Fibroblast of skin of scalp (primary cell): Measurements from ENCODE around the gene WNT7A.

Experiments used
- DNase-seq: peaks from one replicate; pipeline ENCODE4 v3.0.0-alpha.2; 2013

Gene WNT7A

DNA sequence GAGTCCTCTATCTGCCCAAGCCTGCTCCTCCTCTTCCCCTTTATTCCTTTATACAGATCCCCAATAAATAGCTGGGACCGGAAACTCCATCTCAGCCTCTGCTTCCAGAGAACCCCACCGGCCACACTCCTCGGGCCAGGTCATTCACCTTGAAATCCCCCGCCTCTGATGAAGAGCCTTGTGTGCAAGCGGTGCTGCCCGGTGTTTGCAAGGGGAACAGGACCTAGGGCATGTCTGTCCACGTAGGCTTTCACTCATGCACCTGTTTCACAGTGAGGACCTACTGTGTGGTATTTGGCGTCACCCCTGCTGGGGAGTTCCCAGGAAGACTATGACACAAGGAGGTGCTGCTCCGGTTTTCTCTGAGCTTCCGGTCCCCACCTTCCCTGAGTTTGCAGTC, 54.0 kb downstream of the WNT7A start:
- DNase-seq = no peak

GRCh38 chr3:13825311-13825579, 54.6 kb downstream of the WNT7A start:
- no peak for DNase-seq

DNA sequence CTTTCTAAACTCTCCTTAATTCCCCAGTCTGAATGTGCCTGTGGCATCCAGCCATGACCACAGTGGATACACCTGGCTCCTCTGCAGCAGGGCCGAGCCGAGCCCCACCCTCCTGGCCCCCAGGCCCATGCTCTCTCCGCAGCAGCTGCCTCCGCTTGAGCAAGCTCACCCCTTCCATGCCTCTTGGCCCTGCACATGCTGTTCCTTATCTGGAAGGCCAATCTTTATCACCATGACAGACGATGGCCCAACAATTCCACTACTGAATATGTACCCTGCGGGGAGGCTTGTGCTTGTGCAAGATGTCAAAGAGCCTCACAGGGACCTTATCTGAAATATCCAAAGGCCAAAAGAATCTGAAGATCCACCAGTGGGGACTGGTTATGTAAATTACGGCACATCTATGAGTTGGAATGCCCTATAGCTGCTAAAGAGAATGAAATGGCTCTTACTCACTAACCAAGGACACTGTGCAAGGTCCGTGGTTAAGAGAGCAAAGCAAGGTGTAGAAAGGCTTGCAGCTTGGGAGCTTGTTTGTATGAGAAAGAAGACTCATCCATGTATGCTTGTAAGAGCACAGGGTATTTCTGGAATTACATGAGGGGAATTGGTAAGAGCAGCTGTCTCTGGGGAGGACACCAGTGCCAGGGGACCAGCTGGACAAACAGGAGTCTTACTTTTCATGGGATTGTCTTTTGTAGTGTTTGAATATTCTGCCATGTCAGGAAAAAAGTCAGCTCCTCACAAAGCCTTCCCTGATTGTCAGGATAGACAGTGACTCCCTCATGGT, 55.2 kb downstream of the WNT7A start:
- DNase-seq = no peak

GRCh38 chr3:13823692-13824091, 56.2 kb downstream of the WNT7A start:
- DNase-seq = no peak

DNA sequence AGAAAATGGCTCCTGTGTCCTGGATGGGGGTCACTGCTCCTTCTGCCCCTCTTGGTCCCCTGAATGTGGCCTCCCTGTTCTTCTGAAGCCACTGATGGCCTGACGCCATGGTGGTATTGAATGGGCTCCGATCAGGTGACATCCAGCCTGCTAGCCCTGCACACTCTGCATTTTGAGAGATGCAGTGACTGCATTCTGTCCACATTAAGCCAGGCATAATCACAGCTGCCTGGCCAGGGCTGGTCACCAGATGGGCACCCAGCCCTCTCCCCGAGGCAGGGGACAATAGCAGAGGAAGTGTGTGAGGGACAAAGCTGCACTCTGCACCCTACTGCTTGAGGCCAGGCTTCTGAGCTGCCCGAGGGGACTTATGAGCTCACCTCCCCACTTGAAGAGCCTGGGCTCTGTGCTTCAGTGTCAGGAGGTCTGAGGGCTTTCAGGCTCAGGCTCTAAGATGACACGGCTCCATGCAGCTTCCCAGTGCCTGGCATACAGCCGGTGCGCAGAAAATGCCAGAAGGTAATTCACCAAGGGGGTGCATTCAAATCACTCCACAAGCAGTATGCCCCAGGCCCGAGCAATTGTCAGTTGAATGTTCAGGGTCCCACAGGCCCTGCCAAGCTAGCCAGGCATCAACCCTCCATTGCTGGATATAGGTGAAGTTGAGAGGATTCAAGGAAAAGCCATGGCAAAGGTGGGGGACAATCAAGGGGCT, 56.8 kb downstream of the WNT7A start:
- no peak for DNase-seq

GRCh38 chr3:13822042-13822441, 57.8 kb downstream of the WNT7A start:
- peak; percentile 13 for DNase-seq

- DNase-seq = no peak
Observed at GRCh38 chr3:13821126-13821525, 58.7 kb downstream of the WNT7A start.

DNA sequence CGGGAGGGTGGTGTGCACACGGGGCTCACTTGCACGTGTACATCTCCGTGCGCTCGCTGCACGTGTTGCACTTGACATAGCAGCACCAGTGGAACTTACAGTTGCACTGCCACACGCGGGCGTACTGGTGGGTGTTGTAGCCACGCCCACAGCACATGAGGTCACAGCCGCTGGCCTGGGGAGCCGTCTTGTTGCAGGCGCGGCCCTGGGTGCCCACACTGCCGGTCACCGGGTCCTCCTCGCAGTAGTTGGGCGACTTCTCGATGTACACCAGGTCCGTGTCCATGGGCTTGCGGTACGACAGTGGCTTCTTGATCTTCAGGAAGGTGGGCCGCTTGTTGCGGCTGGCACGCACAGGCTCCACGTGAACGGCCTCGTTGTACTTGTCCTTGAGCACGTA, 61.0 kb downstream of the WNT7A start:
- DNase-seq = no peak

DNA sequence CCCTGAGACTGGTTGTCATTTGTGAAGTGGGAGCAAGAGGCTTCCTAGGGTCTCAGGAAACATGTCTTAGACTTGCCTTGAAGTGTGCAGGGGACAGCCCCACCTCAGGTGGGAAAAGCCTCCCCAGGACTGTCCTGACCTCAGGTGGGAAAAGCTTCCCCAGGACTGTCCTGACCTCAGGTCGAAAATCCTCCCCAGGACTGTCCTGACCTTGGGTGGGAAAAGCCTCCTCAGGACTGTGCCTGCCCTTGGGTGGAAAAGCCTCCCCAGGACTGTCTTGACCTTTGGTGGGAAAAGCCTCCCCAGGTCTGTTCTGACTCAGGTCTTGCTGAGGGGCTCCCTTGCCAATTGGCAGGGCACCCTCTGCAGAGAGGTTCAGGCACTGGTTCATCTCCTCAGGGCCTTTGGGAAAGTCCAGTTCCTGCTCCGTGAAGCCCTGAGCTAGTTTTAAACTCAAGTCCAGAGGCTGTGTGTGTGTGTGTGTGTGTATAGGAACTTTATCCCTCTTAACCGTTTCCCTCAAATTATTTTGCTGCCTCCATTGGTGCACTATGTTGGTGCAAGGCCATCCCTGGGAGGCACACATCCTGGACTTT, 64.7 kb downstream of the WNT7A start:
- DNase-seq = no peak

DNA sequence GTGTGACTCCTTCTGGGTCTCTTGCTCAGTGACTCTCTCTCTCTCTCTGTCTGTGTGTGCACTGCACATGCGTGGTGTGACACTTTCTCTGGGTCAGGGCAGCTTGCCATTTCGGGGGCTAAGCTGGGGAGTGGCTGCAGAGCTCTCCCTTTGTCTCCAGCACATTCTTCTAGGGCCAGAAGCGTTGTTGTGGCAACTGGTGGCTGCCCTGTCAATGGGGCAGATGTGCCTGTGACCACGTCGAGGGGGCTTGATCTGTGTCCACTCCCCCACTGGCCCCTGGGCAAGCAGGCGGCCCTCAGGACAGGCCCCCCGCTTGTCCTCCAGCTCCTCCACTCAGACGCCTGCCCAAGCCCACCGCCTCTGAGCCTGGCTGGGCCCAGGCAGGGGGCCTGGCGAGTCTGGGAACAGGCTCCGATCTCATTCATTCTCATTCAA, 67.8 kb downstream of the WNT7A start:
- DNase-seq = no peak

- DNase-seq = no peak
Observed at GRCh38 chr3:13811614-13812013, 68.3 kb downstream of the WNT7A start.

DNA sequence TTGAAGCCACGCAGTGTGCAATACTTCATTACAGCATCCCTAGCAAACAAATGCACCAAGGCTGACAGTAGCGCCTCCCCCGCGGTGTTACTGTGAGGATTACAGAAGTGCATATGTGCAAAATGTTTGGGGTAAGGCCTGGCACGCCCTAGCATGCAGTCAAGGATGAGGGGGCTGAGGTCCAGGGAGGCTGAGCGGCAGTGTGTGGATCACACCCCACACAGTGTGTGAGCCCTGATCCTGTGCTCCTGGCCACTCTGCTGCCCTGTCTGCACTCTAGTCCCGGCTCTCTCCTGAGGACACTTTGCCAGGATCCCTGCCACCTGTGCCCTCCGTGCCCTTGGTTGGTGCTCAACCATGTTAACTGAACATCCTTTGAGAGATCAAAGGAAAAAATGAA, 71.3 kb downstream of the WNT7A start:
- no peak for DNase-seq

DNA sequence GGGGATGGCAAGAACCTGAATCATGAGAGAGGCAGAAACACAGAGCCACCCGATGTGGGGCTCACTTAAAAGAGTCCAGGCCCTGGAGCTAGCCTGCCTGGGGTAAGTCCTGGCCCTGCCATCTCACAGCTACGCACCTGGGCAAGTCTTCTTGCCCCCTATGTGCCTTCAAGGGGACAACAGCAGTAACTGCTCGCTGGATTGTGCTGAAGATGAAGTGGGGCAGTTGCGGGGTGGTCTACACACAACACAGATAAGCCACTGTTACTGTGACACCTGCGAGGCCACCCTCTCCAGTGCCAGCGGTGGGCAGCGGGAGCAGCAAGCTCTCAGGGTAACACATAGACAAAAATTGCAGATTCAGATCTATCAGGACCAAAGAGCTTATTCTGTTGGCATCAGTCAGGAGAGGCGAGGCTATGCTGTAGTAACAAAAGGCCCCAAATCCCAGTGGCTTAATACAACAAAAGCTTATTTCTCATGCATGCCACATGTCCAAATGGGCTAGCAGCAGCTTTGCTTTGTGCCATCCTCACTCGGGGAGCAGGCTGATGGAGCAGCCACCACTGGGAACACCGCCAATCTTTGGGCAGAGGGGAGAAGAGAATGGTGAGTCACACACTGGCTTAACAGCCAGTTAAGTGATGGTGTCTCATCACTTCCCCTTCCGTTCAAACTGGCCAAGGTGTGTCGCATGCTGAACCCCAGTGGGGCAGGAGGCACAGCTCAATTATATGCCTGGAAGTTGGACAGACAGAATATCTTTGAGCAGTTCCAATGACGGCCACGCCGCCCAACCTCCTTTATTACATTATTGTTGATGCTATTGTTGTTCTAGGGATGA, 78.3 kb downstream of the WNT7A start:
- no peak for DNase-seq

DNA sequence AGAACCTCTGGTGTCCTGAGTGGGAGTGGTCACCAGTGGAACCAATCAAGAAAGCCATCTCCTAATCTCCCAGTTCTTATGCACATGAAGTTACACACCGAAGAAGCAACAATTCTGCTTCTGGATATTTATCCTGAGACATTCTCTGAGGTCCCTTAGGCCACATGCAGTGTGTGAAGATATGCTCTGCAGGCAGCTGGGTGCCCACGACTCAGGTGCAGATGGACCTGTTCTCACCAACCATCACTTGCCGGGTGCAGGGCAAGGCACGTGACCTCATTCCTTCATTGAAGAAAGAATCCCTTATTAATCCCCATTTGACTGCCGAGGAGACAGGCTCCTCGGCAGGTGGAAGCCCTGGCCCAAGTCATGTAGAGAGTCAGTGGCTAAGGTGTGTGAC, 79.8 kb downstream of the WNT7A start:
- no peak for DNase-seq

DNA sequence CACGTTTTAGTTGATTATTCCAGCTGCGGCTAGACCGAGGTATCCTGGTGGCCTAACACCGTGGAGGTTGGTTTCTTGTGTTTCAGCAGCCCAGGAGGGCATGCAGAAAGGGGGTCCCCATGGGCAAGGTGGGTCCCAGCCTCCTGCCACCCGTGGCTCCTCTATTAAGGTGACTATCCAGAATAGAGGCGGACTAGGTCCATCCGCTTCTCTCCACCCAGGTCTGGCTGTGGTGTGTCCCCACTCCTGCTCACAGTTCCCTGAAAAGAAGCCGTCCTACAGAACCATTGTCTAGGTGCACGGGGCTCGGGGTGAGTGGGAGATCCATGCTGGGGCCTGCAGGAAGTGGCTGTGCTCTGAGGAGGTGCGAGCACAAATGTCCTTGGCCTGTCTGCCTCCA, 81.5 kb downstream of the WNT7A start:
- DNase-seq = no peak

GRCh38 chr3:13796701-13797460, 83.0 kb downstream of the WNT7A start:
- no peak for DNase-seq

- no peak for DNase-seq
Observed at GRCh38 chr3:13795816-13796215, 84.1 kb downstream of the WNT7A start.

GRCh38 chr3:13794322-13794721, 85.5 kb downstream of the WNT7A start:
- no peak for DNase-seq

DNA sequence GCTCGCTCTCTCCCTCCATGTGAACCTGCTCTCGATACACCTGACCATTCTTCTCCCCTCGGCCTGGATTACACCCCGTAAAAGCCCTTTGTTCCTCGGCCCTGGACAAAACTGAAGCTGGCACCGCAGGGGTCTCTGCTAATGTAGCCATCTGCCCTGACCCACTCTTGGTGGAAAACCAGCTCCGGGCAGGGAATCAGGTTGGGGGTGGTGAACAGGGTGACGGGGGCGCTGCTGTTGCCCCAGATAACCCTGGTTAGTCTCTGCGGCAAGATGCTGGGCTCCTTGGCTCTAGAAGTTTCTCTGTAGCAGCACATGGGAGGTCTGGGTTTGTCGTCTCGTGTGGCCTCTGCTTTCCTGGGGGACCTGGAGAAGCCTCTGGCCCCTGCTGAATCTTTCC, 86.4 kb downstream of the WNT7A start:
- DNase-seq = no peak

- no peak for DNase-seq
Observed at GRCh38 chr3:13792512-13793371, 87.1 kb downstream of the WNT7A start.

- no peak for DNase-seq
Observed at GRCh38 chr3:13792051-13792490, 87.8 kb downstream of the WNT7A start.
